MM.1S (cell line): ENCODE measurements around the gene YOD1.

Experiments used
- EZH2 ChIP-seq: fragments of 300-600 bp; sonication (generic); optimal IDR thresholded peaks from 2 replicates; pipeline ENCODE3; 2017; ENCODE audit warnings: low read depth, mild to moderate bottlenecking, antibody characterized with exemption, low read length, mixed read lengths
- TF ChIP-seq, protein P1 (sequence below): fragments of 300-600 bp; sonication (generic); IDR thresholded peaks from 2 replicates; pipeline ENCODE4 v1.5.1; 2016; ENCODE audit warnings: antibody characterized with exemption, low read length, mixed read lengths

GRCh38 chr1:207067665-207068064 lies 16.7 kb upstream of the YOD1 start:
- TF ChIP-seq, protein P1, sequence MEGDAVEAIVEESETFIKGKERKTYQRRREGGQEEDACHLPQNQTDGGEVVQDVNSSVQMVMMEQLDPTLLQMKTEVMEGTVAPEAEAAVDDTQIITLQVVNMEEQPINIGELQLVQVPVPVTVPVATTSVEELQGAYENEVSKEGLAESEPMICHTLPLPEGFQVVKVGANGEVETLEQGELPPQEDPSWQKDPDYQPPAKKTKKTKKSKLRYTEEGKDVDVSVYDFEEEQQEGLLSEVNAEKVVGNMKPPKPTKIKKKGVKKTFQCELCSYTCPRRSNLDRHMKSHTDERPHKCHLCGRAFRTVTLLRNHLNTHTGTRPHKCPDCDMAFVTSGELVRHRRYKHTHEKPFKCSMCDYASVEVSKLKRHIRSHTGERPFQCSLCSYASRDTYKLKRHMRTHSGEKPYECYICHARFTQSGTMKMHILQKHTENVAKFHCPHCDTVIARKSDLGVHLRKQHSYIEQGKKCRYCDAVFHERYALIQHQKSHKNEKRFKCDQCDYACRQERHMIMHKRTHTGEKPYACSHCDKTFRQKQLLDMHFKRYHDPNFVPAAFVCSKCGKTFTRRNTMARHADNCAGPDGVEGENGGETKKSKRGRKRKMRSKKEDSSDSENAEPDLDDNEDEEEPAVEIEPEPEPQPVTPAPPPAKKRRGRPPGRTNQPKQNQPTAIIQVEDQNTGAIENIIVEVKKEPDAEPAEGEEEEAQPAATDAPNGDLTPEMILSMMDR = no peak
- TF ChIP-seq EZH2 = no peak
